Measurements from ENCODE around the gene TMA16.
"Not testable (repeated sequence)": the region's sequence is repeated elsewhere in the genome, so short reads cannot be mapped to it uniquely, and the experiment has no call there.

Gene TMA16

DNA sequence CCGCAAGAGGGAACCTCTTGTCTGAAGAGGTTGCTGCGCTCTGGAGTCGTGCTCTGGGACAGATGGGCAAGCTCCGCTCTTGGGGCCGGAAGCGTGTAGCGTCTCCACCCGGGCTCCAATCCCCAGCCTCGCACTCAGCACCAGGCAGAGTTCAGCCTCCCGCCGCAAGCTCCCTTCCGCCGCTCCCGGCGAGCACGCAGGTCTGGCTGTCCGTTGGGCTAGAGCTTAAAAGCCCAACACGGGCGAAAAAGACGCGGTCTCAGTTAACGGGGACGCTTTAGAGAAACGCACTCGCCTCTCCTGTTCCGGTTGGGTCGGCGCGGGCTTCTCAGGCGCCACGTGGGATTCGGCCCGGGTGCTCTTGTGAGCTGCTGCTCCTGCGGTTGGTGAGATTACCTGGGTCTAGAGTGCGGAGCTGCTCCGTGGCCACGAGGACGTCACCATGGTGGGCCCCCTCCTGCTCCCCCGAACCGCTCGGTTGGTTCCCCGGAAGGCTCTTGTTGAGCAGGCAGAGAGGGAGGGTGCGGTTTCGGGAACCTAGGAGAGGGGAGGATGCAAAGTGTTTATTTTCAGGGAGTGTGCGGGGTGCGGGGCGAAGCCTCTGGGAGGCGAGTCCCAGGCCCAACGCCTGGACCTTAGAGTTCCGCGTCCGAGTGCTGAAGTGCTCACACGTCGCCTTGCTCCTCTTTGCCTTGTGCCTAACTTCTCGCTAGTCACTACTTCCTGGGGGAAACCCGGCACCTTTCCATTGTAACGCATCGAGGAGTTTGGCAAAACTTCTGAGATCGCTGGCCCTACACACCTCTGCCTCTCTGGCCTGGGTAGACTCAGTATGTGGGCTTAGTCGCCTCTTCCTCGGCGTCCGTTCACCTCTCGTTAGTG is at the start of gene TMA16:
TSS of gene TMA16 (plus strand) at position 331 of the 882 bp plus-strand sequence. CDS start at position 443, 112 bp downstream.
- FAIRE-seq: no peak

DNA sequence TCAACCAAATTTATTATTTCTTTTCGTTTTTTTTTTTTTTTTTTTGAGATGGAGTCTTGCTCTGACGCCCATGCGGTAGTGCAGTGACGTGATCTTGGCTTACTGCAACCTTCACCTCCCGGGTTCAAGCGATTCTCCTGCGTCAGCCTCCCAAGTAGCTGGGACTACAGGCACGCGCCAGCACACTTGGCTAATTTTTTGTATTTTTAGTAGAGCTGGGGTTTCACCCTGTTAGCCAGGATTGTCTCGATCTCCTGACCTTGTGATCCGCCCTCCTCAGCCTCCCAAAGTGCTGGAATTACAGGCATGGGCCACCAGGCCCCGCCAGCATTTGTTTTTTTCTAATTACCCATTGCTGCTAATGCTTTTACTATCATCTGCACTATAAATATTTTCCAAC is 47.5 kb upstream of the TMA16 start:
- not testable (repeated sequence) for FAIRE-seq

DNA sequence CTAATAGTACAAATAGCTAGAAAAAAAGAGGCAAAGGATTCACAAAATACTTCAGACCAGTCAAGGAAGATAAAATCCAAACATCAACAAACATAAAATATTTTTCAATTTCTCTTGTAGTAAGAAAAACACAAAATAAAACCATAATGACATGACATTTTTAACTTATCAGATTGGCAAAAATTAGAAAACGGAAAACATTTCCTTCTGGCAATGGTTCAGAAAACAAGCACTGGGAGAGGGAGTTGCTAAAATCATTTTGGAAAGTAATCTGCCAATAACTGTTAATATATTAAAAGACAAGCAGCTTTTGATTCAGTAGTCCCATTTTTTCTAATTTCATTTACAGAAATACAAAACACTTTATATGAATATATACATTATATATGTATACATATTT is 47.0 kb upstream of the TMA16 start:
- no peak for FAIRE-seq

DNA sequence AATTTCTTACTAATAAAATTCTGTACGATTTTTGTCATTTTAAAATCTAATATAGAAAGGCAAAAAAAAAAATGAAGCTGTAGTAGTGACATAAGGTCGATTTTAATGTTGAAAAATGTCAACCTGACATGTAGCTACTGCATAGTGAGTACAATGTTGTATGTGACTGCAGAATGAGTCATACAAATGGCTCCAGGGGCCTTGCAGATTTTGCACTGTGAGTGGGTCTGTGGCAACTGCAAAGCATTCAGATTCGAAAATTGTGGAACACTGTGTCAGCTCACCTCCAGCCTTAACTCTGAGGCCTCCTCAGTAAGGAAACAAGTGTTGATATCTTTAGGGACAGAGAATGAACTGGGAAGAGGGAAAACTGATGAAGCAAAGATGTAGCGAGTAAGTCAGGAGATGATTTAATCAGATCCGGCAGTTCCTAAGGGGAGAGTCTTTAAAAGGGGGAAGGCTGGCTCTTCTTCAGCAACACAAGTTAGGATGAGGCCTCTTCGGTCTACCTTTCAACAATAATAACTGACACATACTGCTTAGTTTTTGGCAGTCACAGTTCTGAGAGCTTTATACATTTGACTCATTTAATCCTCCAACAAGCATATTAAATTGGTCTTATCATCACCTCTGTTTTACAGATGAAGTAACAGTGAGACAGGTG is 45.8 kb upstream of the TMA16 start:
- FAIRE-seq: no peak

DNA sequence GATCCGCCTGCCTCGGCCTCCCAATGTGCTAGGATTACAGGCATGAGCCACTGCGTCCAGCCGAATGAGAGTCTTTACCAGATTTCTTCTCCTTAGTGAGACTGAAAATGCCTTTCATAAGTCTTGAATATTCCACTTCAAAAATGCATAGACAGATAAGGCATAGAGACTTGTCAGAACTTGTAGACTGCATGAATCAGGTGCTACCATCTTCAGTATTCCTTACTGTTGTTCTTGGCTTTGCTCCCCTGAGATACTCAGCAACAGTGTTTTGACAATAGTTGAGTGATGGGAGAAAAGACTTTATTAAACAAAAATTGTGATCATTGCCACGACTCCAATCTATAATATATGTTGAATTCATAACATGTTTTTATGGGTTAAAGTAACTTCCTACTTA is 31.9 kb upstream of the TMA16 start:
- FAIRE-seq: no peak

DNA sequence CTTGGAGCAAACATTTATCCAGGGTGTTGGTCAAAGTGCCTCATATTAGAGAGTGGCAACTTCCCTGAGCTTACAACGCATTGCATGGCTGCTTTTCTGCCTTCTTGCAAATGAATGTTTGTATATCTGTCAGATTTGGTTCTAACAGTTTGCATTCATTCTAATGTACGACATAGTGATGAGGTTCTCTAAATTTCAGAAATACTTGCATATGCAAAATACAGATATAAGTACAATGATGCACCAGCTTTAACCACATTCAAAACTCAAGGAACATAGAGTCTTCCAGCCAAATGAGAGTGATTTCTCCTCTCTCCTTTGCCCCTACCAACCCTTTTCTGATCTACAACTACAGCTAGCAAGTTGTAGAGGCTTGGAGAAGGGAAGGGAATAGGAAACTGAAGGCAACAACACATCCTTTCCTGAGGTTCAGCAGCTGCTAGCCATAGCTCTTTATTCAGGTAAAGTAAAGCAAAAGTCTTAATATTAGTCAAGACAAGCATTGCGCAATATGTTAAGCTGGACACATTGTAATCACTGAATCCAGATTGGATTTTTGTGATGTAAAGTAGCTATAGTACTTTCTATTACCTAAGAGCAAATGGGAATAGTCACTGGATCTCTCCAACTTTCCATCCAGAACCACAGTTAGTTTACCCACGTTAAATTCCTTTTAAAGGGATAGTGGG is 27.3 kb upstream of the TMA16 start:
- no peak for FAIRE-seq

DNA sequence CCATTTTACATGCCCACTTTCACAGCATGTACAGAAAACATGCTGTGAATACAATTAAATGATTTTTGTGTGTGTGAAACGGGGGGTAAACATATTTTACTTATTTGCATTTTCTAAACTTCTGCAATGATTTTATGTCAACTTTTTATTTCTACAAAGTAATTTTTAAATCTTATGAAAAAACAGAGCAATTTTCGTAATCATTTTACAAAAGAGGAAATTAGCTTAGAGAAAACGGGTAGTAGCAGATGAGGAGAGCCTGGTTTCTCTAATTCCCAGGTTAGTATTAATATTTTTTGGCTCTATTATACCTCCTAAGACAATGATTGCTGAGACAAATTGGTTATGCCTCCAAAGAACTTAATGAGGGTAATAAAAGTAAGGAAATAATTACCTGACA is 24.1 kb upstream of the TMA16 start:
- FAIRE-seq: no peak

DNA sequence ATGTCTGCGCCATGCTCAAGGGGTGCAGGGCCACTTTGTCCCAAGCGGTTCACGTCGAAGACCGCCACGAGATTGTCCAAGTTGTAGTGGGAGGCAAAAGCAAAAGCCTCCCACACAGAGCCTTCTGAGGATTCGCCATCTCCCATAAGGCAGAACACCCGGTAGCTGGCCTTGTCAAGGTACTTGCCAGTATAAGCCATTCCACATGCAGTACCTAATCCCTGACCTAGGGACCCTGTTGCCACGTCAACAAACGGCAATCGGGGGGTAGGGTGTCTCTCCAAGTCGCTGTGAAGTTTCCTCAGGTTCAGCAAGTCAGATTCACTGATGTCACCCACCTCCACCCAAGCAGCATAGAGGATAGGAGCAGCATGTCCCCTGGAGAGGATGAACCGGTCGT is 21.4 kb upstream of the TMA16 start:
- FAIRE-seq: no peak

DNA sequence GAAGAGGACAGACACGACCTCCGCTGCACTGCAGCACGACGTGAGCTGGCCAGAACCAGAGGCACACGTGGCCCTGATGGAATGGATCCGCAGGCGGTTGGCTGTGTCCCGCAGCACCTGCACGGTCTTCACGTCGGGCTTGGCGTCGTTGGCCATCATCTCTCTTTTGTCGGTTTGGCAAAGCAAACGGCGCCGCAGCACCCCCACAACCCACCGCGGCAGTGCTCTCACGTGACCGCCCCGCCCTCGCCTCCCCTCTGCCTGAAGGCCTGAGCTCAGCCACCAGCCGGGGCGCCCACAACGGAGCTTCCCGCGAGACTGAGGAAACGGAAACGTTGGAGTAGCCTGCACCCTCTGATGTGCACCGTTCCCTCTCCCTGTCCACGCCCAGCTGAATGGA is 20.9 kb upstream of the TMA16 start, which contains the start of gene TKTL2:
TSS of gene TKTL2 (minus strand) at position 179 of the 400 bp plus-strand sequence. CDS start at position 159, 20 bp downstream.
- no peak for FAIRE-seq

DNA sequence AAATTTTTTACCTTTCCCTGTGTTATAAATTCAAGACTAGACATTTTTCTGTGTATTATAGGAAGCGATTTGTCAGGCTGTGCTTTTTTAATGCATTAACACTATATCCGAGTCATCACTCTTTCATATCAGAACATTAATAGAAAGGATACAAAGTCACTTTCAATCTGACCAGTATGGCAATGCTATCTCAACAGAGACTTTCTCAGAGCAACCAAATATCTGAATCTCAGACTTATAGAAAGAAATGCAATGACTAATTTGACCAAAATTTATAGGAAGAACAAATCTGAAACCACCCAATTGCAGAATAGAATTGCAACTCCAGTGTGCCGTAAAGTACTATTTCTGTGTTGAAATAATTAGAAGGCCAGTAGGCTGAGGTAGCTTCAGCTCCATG is 20.5 kb upstream of the TMA16 start:
- no peak for FAIRE-seq

DNA sequence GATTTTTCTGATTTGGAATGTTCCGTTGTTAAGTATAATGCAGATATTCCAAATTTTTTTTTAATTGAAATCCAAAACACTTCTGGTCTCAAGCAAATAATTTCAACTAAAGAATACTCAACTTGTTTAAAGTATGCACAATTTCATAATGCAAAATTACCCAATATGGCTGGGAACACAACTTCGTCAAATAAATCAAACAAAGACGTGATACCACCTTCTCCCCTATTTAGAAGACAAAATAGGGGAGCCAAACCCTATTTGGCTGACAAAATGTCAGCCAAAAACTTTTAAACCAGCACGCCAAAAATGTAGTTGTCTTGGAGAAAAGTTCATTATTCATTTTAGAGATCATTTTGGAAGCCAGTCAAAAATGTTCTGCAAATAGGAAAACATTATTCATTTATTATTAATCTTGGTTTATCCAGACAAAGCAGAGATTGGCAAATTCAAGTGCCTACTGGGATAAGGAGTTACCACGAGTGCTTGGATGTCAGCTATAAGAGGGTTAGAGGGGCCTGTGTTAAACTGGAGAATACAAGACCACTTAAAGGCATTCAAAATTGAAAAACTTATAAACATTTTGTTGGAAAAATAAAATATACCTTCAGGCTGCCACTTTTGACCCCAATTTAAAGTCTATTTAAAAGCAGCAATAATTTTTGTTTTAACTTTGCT is 17.6 kb upstream of the TMA16 start:
- FAIRE-seq: no peak

DNA sequence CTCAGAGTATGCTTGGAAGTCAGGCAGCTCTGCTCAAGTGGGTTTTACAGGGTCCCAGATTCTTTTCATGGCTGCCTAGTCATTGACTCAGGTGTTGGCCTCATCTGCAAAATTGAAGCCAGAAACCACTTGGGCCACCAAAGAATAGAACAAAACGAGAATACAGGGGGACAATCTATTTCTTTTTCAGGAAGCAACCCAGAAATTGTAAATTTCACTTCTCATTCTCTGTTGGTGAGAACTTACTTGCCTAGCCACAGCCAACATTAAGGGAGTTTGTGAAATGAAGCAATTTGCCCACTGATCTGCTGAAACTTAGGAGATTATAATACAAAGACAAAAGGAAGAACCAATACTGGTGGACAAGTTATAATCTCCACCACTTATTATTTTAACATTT is 12.3 kb upstream of the TMA16 start:
- FAIRE-seq: no peak

DNA sequence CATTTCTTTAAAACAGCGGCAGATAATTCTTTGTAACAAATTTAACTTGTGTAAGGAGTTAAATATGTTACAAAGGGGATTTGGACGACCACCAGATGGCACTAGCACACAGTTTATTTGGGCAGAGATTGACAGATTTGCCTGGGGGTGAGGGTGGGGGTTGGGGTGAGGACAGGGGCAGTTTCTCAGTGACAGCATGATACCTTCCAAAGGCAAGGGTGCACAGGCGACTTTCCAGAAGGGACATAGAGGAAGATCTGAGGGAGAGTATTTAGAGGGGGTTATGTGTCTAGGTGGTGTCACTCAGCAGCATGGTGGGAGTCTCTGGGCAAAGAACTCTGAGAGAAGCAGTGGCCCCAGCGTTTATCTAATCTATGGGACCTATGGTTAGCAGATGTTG is 9.6 kb upstream of the TMA16 start:
- no peak for FAIRE-seq

DNA sequence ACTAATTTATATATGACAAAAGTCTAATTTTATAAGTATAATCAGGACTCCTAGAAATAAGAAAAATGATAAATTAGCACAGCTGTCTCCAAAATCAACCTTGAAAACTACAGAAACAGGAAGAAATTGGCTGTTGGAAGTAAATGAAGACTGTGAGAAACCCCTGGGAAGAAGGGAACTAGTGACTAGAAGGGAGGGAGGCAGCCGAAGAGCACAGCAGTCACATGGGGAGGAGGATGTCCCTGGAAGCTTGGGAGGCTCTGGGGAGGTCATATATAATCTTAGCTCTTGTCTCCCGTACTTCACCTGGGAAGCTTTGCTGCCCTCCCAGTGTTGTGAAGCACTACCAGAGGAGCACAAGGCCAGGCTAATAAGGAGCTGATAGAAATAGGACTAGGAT is 8.9 kb upstream of the TMA16 start:
- no peak for FAIRE-seq

DNA sequence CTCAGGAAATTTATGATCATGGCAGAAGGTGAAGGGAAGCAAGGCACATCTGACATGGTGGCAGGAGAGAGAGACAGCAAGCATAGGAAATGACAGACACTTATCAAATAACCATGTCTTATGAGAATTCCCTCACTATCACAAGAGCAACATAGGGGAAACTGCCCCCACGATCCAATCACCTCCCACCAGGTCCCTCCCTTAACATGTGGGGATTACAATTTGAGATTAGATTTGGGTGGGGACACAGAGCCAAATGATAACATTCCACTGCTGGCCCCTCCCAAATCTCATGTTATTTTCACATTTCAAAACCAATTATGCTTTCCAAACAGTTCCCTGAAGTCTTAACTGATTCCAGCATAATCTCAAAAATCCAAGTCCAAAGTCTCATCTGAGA is 8.2 kb upstream of the TMA16 start:
- no peak for FAIRE-seq

DNA sequence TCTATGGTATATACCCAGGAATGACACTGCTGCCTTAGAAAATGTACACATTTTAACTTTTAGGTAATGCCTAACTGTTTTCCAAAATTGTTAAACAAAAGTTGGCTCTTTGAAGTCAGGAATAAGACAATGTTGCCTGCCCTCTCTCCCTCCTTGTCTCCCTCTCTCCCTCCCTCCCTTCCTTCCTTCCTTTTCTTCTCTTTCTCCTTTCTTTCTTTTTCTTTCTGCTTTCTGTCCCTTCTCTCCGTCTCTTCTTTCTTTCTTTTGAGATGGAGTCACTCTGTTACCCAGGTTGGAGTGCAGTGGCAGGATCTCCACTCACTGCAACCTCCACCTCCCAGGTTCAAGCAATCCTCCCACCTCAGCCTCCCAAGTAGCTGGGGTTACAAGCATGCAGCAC is 4.6 kb upstream of the TMA16 start:
- no peak for FAIRE-seq

DNA sequence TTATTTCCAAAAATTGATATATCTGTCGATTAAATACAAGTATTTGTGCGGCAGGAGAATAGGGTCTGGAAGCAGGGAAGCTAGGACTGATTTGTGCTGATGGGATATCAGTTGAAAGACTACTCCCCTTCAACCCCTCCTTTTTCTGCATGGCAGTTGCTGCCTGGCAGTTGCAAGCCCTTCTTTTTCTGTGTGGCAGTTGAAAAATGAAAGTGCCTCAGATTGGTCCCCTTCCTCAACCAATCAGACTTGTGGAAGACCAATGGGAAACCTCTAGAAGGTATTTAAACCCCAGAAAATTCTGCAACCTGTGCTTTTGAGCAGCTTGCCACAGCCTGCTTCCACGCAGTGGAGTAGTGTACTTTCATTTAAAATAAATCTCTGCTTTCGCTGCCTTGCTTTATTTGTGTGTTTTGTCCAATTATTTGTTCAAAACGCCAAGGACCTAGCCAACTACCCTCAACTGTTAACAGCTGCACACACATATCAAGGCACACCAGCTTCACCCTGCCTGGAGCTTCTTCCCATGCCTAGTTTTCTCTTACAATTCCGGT is 1.5 kb upstream of the TMA16 start:
- no peak for FAIRE-seq

DNA sequence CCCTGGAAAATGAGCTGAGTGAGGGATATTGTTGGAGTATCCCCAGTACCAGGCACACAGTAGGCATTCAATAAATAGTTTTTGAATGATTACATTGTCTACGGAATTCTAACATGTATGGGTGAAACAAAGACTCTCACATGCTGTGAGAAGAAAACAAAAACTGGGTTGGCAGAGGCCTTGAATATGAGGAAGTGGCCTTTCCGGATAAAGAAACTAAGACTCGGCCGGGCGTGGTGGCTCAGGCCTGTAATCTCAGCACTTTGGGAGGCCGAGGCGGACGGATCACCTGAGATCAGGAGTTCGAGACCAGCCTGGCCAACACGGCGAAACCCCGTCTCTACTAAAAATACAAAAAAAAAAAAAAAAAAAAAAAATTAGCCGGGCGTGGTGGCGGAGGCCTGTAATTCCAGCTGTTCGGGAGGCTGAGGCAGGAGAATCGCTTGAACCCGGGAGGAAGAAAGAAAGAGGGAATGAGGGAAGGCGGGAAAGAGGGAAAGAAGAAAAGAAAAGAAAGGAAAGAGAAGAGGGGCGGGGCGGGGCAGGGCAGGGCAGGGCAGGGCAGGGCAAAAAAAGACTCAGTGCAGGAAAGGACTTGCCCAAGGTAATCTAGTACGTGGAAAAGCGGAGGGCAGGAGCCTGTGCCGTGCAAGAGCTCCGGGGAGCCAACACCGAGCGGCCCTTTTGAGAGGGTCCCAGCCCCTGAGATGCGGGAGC is 689 bp upstream of the TMA16 start:
- no peak for FAIRE-seq

DNA sequence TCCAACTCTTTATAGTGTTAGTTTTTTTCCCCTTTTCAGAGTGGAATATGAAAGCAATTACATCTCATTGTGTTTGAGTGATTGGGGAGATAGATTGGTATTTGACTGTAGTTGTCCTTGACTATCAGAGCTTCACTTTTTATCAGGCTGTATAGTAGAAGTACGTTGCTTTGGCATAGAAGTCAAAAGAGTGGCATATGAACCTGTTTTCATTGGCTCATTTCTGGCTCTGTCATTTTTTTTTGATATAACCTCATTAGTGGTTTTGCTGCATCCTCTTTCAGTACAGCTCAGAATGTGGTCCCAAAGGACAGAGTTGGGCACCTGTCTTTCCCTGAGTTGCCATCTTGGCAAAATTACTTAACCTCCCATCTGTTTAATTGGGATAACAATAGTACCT is 1.4 kb downstream of the TMA16 start:
- FAIRE-seq: no peak

DNA sequence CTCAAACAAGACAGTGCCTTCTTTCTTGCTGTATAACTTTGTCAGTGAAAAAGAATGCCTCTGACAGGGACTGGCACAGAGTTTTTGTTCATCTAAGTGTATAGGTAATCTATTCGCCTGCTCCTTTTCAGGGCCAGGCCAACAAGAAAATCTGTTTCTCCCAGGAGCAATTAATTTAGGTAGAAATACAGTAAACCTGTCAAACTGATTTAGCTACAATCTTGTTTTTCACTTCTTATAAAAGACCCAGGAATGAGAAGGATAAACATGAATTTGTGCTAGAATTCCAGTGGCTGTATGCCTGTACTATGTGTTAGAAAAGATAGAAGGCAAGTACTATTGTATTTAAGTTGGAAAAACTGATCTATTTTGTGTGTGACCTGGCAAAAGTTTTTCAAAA is 6.1 kb downstream of the TMA16 start:
- no peak for FAIRE-seq

DNA sequence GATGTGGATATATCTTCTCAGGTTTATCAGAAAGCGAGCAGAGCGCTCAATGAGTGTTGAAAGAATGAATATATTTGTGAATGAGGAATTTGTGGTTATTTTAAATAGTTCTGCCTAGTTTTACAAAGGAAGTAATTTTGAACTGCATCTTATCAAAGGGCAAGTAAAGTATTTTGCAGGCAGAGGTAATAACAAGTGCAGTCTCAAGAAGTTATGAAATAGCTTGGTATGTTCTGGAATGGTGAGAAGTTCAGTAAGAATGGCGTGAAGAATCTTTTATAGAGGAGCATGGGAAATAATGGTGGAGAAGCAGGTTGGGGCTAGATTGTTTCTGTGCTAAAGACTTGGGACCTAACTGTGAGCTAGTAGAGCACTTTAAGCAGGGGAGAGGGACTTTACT is 10.9 kb downstream of the TMA16 start:
- no peak for FAIRE-seq

DNA sequence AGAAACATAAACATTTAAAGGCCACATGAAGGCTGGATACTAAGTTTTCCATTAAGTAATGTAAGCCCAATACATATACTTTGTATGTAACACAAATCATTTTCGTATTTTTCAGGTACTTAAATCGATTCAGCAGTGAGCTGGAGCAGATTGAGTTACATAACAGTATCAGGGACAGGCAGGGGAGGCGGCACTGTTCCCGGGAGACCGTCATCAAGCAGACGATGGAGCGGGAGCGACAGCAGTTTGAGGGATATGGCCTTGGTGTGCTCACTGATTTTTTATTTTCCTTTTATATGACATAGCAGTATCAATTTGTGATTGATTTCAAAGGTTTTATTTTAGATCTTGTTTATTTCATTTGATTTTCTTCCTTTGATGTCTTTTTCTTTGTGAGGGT is 20.7 kb downstream of the TMA16 start:
- FAIRE-seq: no peak
